ENCODE results near the gene TMEM247. TPM values are rescaled to one million over a fixed set of nuclear protein-coding genes. Genes with fewer than 3 reads are reported as not detected.

TMEM247 gene
- total RNA-seq, 4 donors from 2014 or later: not detected

GRCh38 chr2:46451131-46451711 is 28.1 kb upstream of the TMEM247 start:
- TF ChIP-seq POLR2AphosphoS5 (IDR thresholded peaks at IDR 0.05) (peak; percentile 34), EP300 (IDR thresholded peaks at IDR 0.05) (no peak)
- WGBS, 2 donors (ENCODE audit: low coverage in 1 of 2): 42 to 51% methylated on average over 7 to 8 of the region's 9 CpGs
- ATAC-seq: peak; percentile 85

GRCh38 chr2:46456789-46457188 is 22.6 kb upstream of the TMEM247 start:
- TF ChIP-seq, protein P1, sequence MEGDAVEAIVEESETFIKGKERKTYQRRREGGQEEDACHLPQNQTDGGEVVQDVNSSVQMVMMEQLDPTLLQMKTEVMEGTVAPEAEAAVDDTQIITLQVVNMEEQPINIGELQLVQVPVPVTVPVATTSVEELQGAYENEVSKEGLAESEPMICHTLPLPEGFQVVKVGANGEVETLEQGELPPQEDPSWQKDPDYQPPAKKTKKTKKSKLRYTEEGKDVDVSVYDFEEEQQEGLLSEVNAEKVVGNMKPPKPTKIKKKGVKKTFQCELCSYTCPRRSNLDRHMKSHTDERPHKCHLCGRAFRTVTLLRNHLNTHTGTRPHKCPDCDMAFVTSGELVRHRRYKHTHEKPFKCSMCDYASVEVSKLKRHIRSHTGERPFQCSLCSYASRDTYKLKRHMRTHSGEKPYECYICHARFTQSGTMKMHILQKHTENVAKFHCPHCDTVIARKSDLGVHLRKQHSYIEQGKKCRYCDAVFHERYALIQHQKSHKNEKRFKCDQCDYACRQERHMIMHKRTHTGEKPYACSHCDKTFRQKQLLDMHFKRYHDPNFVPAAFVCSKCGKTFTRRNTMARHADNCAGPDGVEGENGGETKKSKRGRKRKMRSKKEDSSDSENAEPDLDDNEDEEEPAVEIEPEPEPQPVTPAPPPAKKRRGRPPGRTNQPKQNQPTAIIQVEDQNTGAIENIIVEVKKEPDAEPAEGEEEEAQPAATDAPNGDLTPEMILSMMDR (IDR thresholded peaks at IDR 0.05): no peak
- no peak for TF ChIP-seq EP300 (IDR thresholded peaks at IDR 0.05)
- TF ChIP-seq POLR2A (IDR thresholded peaks at IDR 0.05): no peak
- TF ChIP-seq POLR2AphosphoS5 (IDR thresholded peaks at IDR 0.05): no peak
- Histone ChIP-seq H3K36me3 (no peaks in the 10 kb centered on the region), H3K4me1 (peaks cover 0 to 44% (median 14%) of the 10 kb centered on the region in 3 donors), H3K4me3 (no peak overlapping the region), H3K27me3 (no peaks in the 10 kb centered on the region), H3K9me3 (no peaks in the 10 kb centered on the region), H3K27ac (no peak overlapping the region)
- WGBS, 2 donors (ENCODE audit: low coverage in 1 of 2): 87 to 100% methylated on average over 2 to 5 of the region's 7 CpGs
- no peak for ATAC-seq

More at GRCh38 chr2:46451131-46451711, 28.1 kb upstream of the TMEM247 start:
- Histone ChIP-seq H3K4me3 (no peak overlapping the region), H3K36me3 (no peaks in the 10 kb centered on the region), H3K27ac (peak overlapping the region in 3 of 4 donors; percentile 17 to 50 (median 26)), H3K27me3 (no peaks in the 10 kb centered on the region), H3K4me1 (peaks cover 0 to 12% (median 6%) of the 10 kb centered on the region in 3 donors), H3K9me3 (no peaks in the 10 kb centered on the region)

DNA sequence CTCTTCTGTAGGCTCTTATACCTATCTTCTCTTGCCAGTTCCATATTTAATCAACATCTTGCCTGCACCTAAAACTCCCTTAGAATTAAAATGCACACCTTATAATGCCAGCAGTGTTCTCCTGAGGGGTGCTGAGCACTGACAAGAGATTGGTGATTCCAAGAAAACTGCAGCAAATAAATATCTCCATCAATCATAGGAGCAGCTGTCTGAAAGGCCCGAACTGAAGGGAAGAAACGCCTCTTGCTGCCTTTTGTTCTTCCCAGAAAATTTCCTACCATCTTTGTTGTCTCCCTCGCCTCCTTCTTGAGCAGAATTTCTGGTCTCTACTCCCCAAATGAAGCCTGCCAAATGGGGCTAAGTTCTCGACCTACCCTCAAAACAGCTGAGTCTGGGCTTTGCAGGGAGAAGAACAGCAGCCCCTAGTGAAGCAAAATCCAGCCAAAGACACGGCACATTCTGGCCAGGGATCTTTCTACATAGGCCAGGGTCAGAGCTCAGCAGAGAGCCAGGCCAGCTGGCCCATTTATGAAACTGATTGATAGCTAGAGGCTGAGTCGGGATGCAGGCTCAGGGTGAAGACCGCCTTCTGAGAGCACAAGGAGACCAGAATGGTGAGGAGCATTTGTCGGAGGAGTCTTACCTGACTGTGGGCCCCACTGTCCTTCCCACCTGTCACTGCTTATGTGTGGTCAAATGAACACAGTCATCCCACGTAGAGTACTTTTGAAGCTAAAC is 20.4 kb upstream of the TMEM247 start:
- Histone ChIP-seq H3K4me1 (peaks cover 0 to 36% (median 14%) of the 10 kb centered on the region in 3 donors), H3K36me3 (no peaks in the 10 kb centered on the region), H3K27ac (no peak overlapping the region), H3K4me3 (no peak overlapping the region), H3K9me3 (no peaks in the 10 kb centered on the region), H3K27me3 (no peaks in the 10 kb centered on the region)
- 64 to 100% methylated on average over 1 to 8 of the region's 9 CpGs for WGBS, 2 donors (ENCODE audit: low coverage in 1 of 2)
- TF ChIP-seq, protein P1 (IDR thresholded peaks at IDR 0.05): no peak
- no peak for TF ChIP-seq POLR2A (IDR thresholded peaks at IDR 0.05)
- TF ChIP-seq POLR2AphosphoS5 (IDR thresholded peaks at IDR 0.05): no peak
- no peak for TF ChIP-seq EP300 (IDR thresholded peaks at IDR 0.05)
- ATAC-seq: no peak

GRCh38 chr2:46459694-46460093 is 19.7 kb upstream of the TMEM247 start:
- peaks cover 0 to 44% (median 14%) of the 10 kb centered on the region in 3 donors for H3K4me1 ChIP-seq
- ATAC-seq: no peak
- H3K4me3 ChIP-seq: no peak overlapping the region
- WGBS, 2 donors (ENCODE audit: low coverage in 1 of 2): 48 to 77% methylated on average over 4 to 5 of the region's 5 CpGs
- TF ChIP-seq, protein P1 (IDR thresholded peaks at IDR 0.05): no peak
- TF ChIP-seq POLR2AphosphoS5 (IDR thresholded peaks at IDR 0.05) (no peak), POLR2A (IDR thresholded peaks at IDR 0.05) (no peak), EP300 (IDR thresholded peaks at IDR 0.05) (no peak)
- no peaks in the 10 kb centered on the region for H3K9me3 ChIP-seq
- H3K27me3 ChIP-seq: no peaks in the 10 kb centered on the region
- no peaks in the 10 kb centered on the region for H3K36me3 ChIP-seq
- peak overlapping the region in 2 of 4 donors; percentile 62 to 69 for H3K27ac ChIP-seq

GRCh38 chr2:46460241-46460921 is 19.0 kb upstream of the TMEM247 start:
- 44 to 59% methylated on average over 4 of the region's 16 CpGs for WGBS, 2 donors (ENCODE audit: low coverage in 1 of 2)
- peak overlapping the region in 3 of 4 donors; percentile 42 to 69 (median 62) for H3K27ac ChIP-seq
- no peak for ATAC-seq

More at GRCh38 chr2:46460241-46460921, 19.0 kb upstream of the TMEM247 start:
- H3K4me1 ChIP-seq: peaks cover 0 to 45% (median 14%) of the 10 kb centered on the region in 3 donors
- H3K36me3 ChIP-seq: no peaks in the 10 kb centered on the region
- H3K4me3 ChIP-seq: no peak overlapping the region
- H3K9me3 ChIP-seq: no peaks in the 10 kb centered on the region
- TF ChIP-seq EP300 (IDR thresholded peaks at IDR 0.05) (no peak), POLR2AphosphoS5 (IDR thresholded peaks at IDR 0.05) (peak; percentile 3)
- no peaks in the 10 kb centered on the region for H3K27me3 ChIP-seq
